ENCODE measurements around the gene KRTAP4-5. TPM values are rescaled to one million over a fixed set of nuclear protein-coding genes. Genes with fewer than 3 reads are reported as not detected.
"Not testable (repeated sequence)": the region's sequence is repeated elsewhere in the genome, so short reads cannot be mapped to it uniquely, and the experiment has no call there.

Gene KRTAP4-5
- total RNA-seq, 1 donor from 2014 or later = not detected

GRCh38 chr17:41153856-41154255 lies 4.2 kb upstream of the KRTAP4-5 start:
- TF ChIP-seq CTCF (IDR thresholded peaks at IDR 0.05; ENCODE audit: borderline replicate concordance) = no peak
- intact Hi-C loops (cut with micrococcal nuclease) = no loop called here
- DNase-seq = no peak

GRCh38 chr17:41151525-41151924 lies 1.9 kb upstream of the KRTAP4-5 start:
- Histone ChIP-seq H3K4me1 (no peaks in the 10 kb centered on the region), H3K4me3 (no peak overlapping the region), H3K27ac (replicated peaks) (no peak overlapping the region), H3K9me3 (replicated peaks) (peaks cover 12% of the 10 kb centered on the region), H3K36me3 (no peaks in the 10 kb centered on the region), H3K27me3 (ENCODE audit: low read depth) (peaks cover 73% of the 10 kb centered on the region)
- DNase-seq = no peak
- intact Hi-C loops (cut with micrococcal nuclease) = no loop called here
- TF ChIP-seq CTCF (IDR thresholded peaks at IDR 0.05; ENCODE audit: borderline replicate concordance) = no peak

More at GRCh38 chr17:41153856-41154255, 4.2 kb upstream of the KRTAP4-5 start:
- Histone ChIP-seq H3K4me1 (no peaks in the 10 kb centered on the region), H3K27me3 (ENCODE audit: low read depth) (peaks cover 83% of the 10 kb centered on the region), H3K27ac (replicated peaks) (no peak overlapping the region), H3K4me3 (no peak overlapping the region), H3K9me3 (replicated peaks) (peaks cover 12% of the 10 kb centered on the region), H3K36me3 (no peaks in the 10 kb centered on the region)

GRCh38 chr17:41150026-41150425 lies 401 bp upstream of the KRTAP4-5 start:
- Histone ChIP-seq H3K27me3 (ENCODE audit: low read depth) (peaks cover 63% of the 10 kb centered on the region), H3K4me3 (no peak overlapping the region), H3K27ac (replicated peaks) (no peak overlapping the region), H3K9me3 (replicated peaks) (peaks cover 7% of the 10 kb centered on the region), H3K4me1 (no peaks in the 10 kb centered on the region), H3K36me3 (no peaks in the 10 kb centered on the region)
- intact Hi-C loops (cut with micrococcal nuclease) = no loop called here
- no peak for DNase-seq
- TF ChIP-seq CTCF (IDR thresholded peaks at IDR 0.05; ENCODE audit: borderline replicate concordance) = no peak

GRCh38 chr17:41148971-41149651 lies 514 bp downstream of the KRTAP4-5 start:
- H3K36me3 ChIP-seq = not testable (repeated sequence)

GRCh38 chr17:41147531-41148204 lies 2.0 kb downstream of the KRTAP4-5 start:
- no peak for DNase-seq
- no peak for TF ChIP-seq CTCF (IDR thresholded peaks at IDR 0.05; ENCODE audit: borderline replicate concordance)
- Histone ChIP-seq H3K27me3 (ENCODE audit: low read depth) (peaks cover 40% of the 10 kb centered on the region), H3K27ac (replicated peaks) (no peak overlapping the region), H3K36me3 (no peaks in the 10 kb centered on the region), H3K4me1 (no peaks in the 10 kb centered on the region), H3K4me3 (no peak overlapping the region), H3K9me3 (replicated peaks) (peaks cover 18% of the 10 kb centered on the region)
- intact Hi-C loops (cut with micrococcal nuclease) = no loop called here

More at GRCh38 chr17:41148971-41149651, 514 bp downstream of the KRTAP4-5 start:
- DNase-seq; H3K9me3 ChIP-seq (replicated peaks); H3K4me3 ChIP-seq; H3K27ac ChIP-seq (replicated peaks); H3K4me1 ChIP-seq; intact Hi-C loops (cut with micrococcal nuclease): not testable (repeated sequence)
- peaks cover 54% of the 10 kb centered on the region for H3K27me3 ChIP-seq (ENCODE audit: low read depth)

GRCh38 chr17:41145261-41145660 lies 4.4 kb downstream of the KRTAP4-5 start:
- peaks cover 32% of the 10 kb centered on the region for H3K27me3 ChIP-seq (ENCODE audit: low read depth)
- H3K9me3 ChIP-seq (replicated peaks) = peaks cover 30% of the 10 kb centered on the region
- no peak for TF ChIP-seq CTCF (IDR thresholded peaks at IDR 0.05; ENCODE audit: borderline replicate concordance)
- no peaks in the 10 kb centered on the region for H3K4me1 ChIP-seq
- intact Hi-C loops (cut with micrococcal nuclease) = no loop called here
- no peak overlapping the region for H3K27ac ChIP-seq (replicated peaks)
- no peak for DNase-seq
- H3K36me3 ChIP-seq = no peaks in the 10 kb centered on the region
- no peak overlapping the region for H3K4me3 ChIP-seq

Data from left ventricle myocardium inferior (tissue), 1 donor.